Hepatocyte (in vitro differentiated cells): Measurements from ENCODE around the gene RFTN2. TPM values are rescaled to one million over a fixed set of nuclear protein-coding genes. Genes with fewer than 3 reads are reported as not detected.
"Not testable (repeated sequence)": the region's sequence is repeated elsewhere in the genome, so short reads cannot be mapped to it uniquely, and the experiment has no call there.

Experiments
- DNase-seq: peaks from one replicate; pipeline ENCODE4 v3.0.0-alpha.2; 2016; ENCODE audit warnings: low spot score
- H2AFZ ChIP-seq: fragments of 200-600 bp; sonication (generic); 2 replicates; pipeline ENCODE4 v1.6.0; 2016; ENCODE audit warnings: antibody characterized with exemption, mild to moderate bottlenecking
- H3K27ac ChIP-seq: fragments of 200-600 bp; sonication (generic); 2 replicates; pipeline ENCODE4 v1.5.1; 2016; ENCODE audit warnings: mild to moderate bottlenecking
- H3K27me3 ChIP-seq: fragments of 200-600 bp; sonication (generic); 2 replicates; pipeline ENCODE4 v1.6.1; 2016
- H3K36me3 ChIP-seq: fragments of 200-600 bp; sonication (generic); replicated peaks from 2 replicates; pipeline ENCODE4 v1.5.1; 2016; ENCODE audit warnings: low read depth; ENCODE audit not compliant: insufficient read depth
- H3K4me1 ChIP-seq: fragments of 200-600 bp; sonication (generic); 2 replicates; pipeline ENCODE4 v1.5.1; 2016; ENCODE audit warnings: mild to moderate bottlenecking, moderate library complexity; ENCODE audit not compliant: insufficient read depth
- H3K4me2 ChIP-seq: fragments of 200-600 bp; sonication (generic); 2 replicates; pipeline ENCODE4 v1.6.0; 2016
- H3K4me3 ChIP-seq: fragments of 200-600 bp; sonication (generic); 2 replicates; pipeline ENCODE4 v1.5.1; 2016; ENCODE audit warnings: mild to moderate bottlenecking
- H3K79me2 ChIP-seq: fragments of 200-600 bp; sonication (generic); 2 replicates; pipeline ENCODE4 v1.6.0; 2017; ENCODE audit warnings: mild to moderate bottlenecking
- H3K9me2 ChIP-seq: fragments of 200-600 bp; sonication (generic); replicated peaks from 2 replicates; pipeline ENCODE4 v1.6.0; 2017; ENCODE audit warnings: mild to moderate bottlenecking; ENCODE audit not compliant: insufficient read depth
- H3K9me3 ChIP-seq: fragments of 200-600 bp; sonication (generic); 2 replicates; pipeline ENCODE4 v1.5.1; 2016; ENCODE audit warnings: low read depth, mild to moderate bottlenecking
- H4K20me1 ChIP-seq: fragments of 200-600 bp; sonication (generic); 2 replicates; pipeline ENCODE4 v1.6.0; 2016; ENCODE audit warnings: mild to moderate bottlenecking; ENCODE audit not compliant: insufficient read depth, poor library complexity, severe bottlenecking
- CTCF ChIP-seq: fragments of 200-600 bp; sonication (generic); IDR thresholded peaks from 2 replicates; pipeline ENCODE4 v1.5.1; 2016; ENCODE audit warnings: antibody characterized with exemption, mild to moderate bottlenecking; ENCODE audit not compliant: poor library complexity
- EZH2 ChIP-seq: fragments of 200-600 bp; sonication (generic); IDR thresholded peaks from 2 replicates; pipeline ENCODE4 v1.6.1; 2016; ENCODE audit warnings: antibody characterized with exemption, mild to moderate bottlenecking, borderline replicate concordance
- EZH2phosphoT487 ChIP-seq: fragments of 200-600 bp; sonication (generic); IDR thresholded peaks from one replicate; pipeline ENCODE4 v1.6.1; 2018; ENCODE audit warnings: antibody characterized with exemption, mild to moderate bottlenecking, low read depth, moderate library complexity; ENCODE audit not compliant: unreplicated experiment, severe bottlenecking
- WGBS: methylation state at CpG from one replicate; pipeline ENCODE4 v1.1.6; 2016; ENCODE audit warnings: low lambda C conversion rate; ENCODE audit errors: missing lambda C conversion rate; 5-methylcytosine and 5-hydroxymethylcytosine counted together
- polyA plus RNA-seq: library from polyadenylated mRNA; unstranded; fragments of >200 nt; fragmentation: Nextera tagmentation; extraction: Ambion mirVana; gene quantifications from 2 replicates; pipeline ENCODE4 v1.2.1, GENCODE V29; 2016
- total RNA-seq: library from RNA; depleted of rRNA; stranded (reverse); fragments of >200 nt; gene quantifications from 2 replicates; pipeline ENCODE4 v1.2.3, GENCODE V29; 2014

Gene RFTN2
- total and polyA plus RNA-seq, 2 experiments from 2014 or later, result 2.0 to 8.7 TPM

GRCh38 chr2:197591339-197592072 is 83.9 kb downstream of the RFTN2 start:
- no peaks in the 10 kb centered on the region for H3K27me3 ChIP-seq
- no peak overlapping the region for H3K4me2 ChIP-seq
- H3K79me2 ChIP-seq, result no peaks in the 10 kb centered on the region
- H3K27ac ChIP-seq, result no peak overlapping the region
- H3K4me3 ChIP-seq, result no peak overlapping the region
- no peaks in the 10 kb centered on the region for H3K36me3 ChIP-seq
- no peaks in the 10 kb centered on the region for H3K9me2 ChIP-seq
- TF ChIP-seq EZH2phosphoT487 (no peak), EZH2 (no peak), CTCF (no peak)
- no peaks in the 10 kb centered on the region for H3K9me3 ChIP-seq
- no peak for DNase-seq
- 95% methylated on average over 27 of the region's 32 CpGs for WGBS
- H2AFZ ChIP-seq, result no peak overlapping the region
- H4K20me1 ChIP-seq, result no peaks in the 10 kb centered on the region
- H3K4me1 ChIP-seq, result no peaks in the 10 kb centered on the region

- H3K9me3 ChIP-seq, DNase-seq, H4K20me1 ChIP-seq, H3K4me2 ChIP-seq, H3K4me3 ChIP-seq, H2AFZ ChIP-seq, H3K9me2 ChIP-seq, H3K27ac ChIP-seq, H3K79me2 ChIP-seq, H3K36me3 ChIP-seq, H3K27me3 ChIP-seq, H3K4me1 ChIP-seq: not testable (repeated sequence)
- WGBS, result 84% methylated on average over 7 of the region's 7 CpGs
Observed at GRCh38 chr2:197587255-197587654, 88.1 kb downstream of the RFTN2 start.

GRCh38 chr2:197580166-197580565 is 95.2 kb downstream of the RFTN2 start:
- not testable (repeated sequence) for H3K27me3 ChIP-seq, H3K9me2 ChIP-seq, H4K20me1 ChIP-seq, H3K9me3 ChIP-seq, H3K4me3 ChIP-seq, DNase-seq, H3K27ac ChIP-seq, H3K4me1 ChIP-seq, H2AFZ ChIP-seq, H3K36me3 ChIP-seq, H3K79me2 ChIP-seq, H3K4me2 ChIP-seq
- 92% methylated on average over 3 of the region's 3 CpGs for WGBS

GRCh38 chr2:197578294-197578693 is 97.1 kb downstream of the RFTN2 start:
- 68% methylated on average over 2 of the region's 2 CpGs for WGBS
- H3K27ac ChIP-seq, H2AFZ ChIP-seq, H4K20me1 ChIP-seq, H3K27me3 ChIP-seq, H3K79me2 ChIP-seq, H3K4me3 ChIP-seq, H3K36me3 ChIP-seq, H3K9me3 ChIP-seq, H3K9me2 ChIP-seq, DNase-seq, H3K4me1 ChIP-seq, H3K4me2 ChIP-seq: not testable (repeated sequence)

- Histone ChIP-seq H4K20me1 (no peaks in the 10 kb centered on the region), H3K9me2 (no peaks in the 10 kb centered on the region), H3K9me3 (no peaks in the 10 kb centered on the region), H3K79me2 (no peaks in the 10 kb centered on the region), H2AFZ (no peak overlapping the region), H3K4me2 (no peak overlapping the region), H3K4me1 (no peaks in the 10 kb centered on the region), H3K36me3 (no peaks in the 10 kb centered on the region), H3K4me3 (no peak overlapping the region), H3K27ac (peak overlapping the region; percentile 4), H3K27me3 (no peaks in the 10 kb centered on the region)
- TF ChIP-seq CTCF (no peak), EZH2phosphoT487 (no peak), EZH2 (no peak)
- DNase-seq, result no peak
- 94% methylated on average over 4 of the region's 4 CpGs for WGBS
Observed at GRCh38 chr2:197577446-197577845, 97.9 kb downstream of the RFTN2 start.
